Muscle of arm (tissue), 12 donors: ENCODE measurements around the gene NOMO2. TPM values are rescaled to one million over a fixed set of nuclear protein-coding genes. Genes with fewer than 3 reads are reported as not detected.
"Not testable (repeated sequence)": the region's sequence is repeated elsewhere in the genome, so short reads cannot be mapped to it uniquely, and the experiment has no call there.

Experiments used
- DNase-seq: peaks from one replicate; pipeline ENCODE4 v3.0.0-alpha.2; 2013
- polyA plus RNA-seq, 12 donors: library from polyadenylated mRNA; unstranded; fragments of 120-200 nt; gene quantifications; one replicate each; pipeline ENCODE4 v1.2.1, GENCODE V29; 2013; ENCODE audit not compliant: insufficient read length in 12 of 12

Gene NOMO2
- polyA plus RNA-seq, 12 donors: 38.5 to 71.0 (median 58.9) TPM; not detected in 1

DNA sequence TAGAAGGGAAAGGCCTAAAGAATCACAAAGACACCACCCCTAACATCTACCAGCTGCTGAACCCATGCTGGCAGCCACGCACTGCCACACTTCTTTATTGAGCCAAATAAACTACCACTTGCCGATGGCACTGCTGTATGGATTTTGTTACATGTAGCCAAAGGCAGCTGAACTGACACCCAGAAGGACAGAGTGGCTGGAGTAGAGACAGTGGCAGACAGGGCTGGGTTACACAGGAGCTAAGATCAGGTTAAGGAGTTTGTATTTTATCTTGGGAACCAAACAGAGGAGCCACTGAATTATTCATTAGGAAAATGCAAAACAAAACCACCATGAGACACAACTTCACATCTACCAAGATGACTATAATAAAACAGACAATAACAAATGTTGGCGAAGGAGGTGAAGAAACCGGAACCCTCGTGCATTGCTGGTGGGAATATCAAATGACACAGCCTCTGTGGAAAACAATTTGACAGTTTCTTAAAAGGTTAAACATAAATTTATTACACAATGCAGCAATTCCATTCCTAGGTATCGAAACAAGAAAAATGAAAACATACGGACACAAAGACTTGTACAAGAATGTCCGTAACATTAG, 35.9 kb downstream of the NOMO2 start:
- DNase-seq: not testable (repeated sequence)

DNA sequence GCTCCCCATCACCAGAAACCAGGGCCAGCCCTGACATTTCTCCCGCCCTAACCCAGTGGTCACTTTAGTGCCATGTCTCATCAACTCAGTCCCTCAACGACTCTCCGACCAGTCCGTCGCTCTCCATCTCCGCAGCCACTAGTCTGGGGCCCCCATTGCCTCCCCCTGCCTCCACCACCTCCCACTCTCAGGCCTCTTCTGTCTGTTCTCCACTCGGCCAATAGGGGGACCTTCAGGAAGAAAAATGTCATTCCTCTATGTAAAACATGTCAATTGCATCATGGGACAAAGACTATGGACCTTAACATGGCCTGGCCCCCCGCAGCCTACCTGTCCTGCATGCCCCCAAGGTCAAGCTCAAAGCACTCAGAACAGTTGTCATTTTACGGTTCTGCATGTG, 39.3 kb downstream of the NOMO2 start:
- not testable (repeated sequence) for DNase-seq

DNA sequence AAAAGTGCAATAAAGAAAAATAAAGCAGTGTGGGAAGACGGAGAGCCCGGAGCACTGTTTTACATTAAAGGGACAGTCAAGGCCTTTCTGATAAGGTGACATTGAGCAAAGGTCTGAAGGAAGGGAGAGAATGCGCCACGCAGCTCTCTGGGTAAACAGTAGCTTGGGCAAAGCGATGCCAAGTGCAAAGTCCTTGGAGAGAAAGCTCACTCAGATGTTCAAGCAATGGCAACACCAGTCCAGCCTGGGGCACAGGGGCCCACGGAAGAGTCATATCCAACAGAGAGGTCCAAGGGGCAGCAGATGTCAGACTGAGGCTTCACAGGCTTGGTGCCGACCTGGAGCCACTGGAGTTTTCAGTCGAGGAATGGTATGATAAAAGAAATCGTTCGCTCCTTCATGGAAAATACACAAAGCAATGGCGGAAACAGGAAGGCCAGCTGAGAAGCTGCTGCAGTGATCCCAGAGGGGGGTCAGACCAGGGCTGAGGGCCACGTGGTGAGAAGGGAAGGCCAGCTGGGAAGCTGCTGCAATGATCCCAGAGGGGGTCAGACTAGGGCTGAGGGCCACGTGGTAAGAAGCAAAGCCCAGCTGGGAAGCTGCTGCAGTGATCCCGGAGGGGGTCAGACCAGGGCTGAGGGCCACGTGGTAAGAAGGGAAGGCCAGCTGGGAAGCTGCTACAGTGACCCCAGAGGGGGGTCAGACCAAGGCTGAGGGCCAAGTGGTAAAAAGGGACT, 40.3 kb downstream of the NOMO2 start:
- not testable (repeated sequence) for DNase-seq

DNA sequence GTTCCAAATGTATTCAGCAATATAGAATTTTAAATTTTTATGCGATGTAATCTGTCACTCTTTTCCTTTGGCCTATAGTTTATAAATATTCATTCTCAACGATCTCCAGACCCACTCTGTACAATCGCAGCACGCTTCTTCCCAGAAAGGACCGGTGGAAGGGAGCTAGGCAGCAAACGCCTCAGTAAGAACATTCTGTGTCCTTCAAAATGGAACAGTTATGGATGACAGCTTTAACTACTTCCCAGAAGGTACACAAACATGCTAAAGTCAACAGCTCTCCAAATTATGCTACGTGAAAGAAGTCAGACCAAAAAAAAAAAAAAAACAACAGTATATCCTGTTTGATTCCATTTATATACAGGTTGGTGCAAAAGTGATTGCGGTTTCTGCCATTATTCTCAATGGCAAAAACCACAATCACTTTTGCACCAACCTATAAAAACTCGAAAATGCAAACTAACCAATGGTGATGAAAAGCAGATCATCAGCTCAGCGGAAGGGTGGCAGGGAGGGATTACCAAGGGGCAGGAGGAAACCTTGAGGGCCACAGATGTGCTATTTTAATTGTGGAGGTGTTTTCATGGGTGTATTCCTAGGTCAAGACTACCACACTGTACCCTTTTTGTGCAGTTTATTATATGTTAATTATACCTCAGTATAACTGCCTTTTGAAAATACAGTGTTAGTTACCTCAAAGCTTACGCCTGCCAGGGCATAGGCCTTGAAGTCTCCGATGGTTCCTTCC, 43.2 kb downstream of the NOMO2 start:
- not testable (repeated sequence) for DNase-seq

DNA sequence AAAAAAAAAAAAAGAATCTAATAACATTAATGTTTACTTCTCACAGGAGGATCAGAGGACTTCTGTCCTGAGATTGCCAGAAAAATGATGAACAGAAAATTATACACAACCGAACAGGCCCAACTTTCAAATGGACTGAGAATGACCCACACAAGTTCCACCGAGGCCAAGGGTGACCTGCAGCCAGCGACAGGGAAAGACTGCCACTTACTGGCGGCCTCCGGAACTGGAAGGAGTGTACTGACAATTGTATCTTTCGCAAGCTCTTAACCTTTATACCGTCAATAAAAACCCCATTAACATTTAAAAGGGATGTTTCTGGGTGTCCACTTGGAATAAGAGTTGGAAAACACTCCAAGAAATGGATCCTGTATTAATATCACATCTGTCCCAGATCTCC, 63.5 kb downstream of the NOMO2 start:
- DNase-seq: not testable (repeated sequence)

DNA sequence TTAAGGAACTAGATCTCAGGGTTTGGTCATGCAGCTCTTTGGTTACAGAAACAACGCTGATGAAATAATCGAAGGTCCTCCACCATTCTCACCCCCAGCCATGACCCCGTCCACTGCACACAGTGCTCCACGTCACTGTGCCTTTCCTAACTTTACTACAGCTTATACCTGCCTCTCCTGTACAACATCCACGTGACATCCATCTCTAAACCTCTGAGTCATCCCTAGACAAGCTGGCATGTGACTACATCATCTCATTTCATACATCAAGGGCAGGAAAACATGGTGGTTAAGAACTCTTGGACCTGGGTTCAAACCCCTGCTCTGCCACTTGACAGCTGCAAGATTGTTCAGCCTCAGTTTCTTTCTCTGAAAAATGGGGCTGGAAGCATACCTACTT, 64.9 kb downstream of the NOMO2 start:
- not testable (repeated sequence) for DNase-seq

DNA sequence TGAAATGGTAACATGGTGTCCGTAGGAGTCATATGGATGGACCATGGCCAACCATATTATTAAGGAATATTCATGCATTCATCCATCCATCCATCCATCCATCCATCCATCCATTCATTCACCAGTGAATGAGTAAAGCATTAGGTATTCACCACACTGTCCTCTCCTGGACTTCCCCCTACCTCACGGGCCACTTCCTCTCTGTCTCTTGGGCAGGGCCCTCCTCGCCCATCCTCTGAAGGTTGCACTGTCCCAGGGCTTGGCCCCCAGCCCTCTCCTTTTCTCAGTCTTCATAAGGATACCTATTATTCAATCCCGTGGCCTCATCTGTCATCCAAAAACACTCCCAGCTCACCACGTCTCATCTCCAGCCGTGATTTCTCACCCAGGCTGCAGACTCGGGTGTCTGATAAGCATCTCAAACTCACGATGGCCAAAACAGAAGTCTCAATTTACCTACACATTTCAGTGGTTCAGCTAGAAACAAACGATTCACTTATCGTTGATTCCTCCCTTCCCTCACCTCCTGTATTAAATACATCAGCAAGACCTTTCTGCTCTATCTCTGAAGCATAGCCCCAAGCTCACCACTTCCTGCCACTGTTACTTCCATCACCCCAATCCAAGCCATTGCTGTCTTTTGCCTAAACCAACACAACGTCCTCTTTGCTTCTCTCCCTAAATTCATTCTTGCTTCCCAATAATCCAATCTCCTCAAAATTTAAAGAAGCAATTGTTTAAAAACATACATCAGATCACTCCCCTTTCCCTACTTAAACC, 69.6 kb downstream of the NOMO2 start:
- DNase-seq: not testable (repeated sequence)

DNA sequence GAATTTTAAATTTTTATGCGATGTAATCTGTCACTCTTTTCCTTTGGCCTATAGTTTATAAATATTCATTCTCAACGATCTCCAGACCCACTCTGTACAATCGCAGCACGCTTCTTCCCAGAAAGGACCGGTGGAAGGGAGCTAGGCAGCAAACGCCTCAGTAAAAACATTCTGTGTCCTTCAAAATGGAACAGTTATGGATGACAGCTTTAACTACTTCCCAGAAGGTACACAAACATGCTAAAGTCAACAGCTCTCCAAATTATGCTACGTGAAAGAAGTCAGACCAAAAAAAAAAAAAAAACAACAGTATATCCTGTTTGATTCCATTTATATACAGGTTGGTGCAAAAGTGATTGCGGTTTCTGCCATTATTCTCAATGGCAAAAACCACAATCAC, 125.9 kb downstream of the NOMO2 start:
- DNase-seq: not testable (repeated sequence)

DNA sequence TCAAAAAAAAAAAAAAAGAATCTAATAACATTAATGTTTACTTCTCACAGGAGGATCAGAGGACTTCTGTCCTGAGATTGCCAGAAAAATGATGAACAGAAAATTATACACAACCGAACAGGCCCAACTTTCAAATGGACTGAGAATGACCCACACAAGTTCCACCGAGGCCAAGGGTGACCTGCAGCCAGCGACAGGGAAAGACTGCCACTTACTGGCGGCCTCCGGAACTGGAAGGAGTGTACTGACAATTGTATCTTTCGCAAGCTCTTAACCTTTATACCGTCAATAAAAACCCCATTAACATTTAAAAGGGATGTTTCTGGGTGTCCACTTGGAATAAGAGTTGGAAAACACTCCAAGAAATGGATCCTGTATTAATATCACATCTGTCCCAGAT, 146.1 kb downstream of the NOMO2 start:
- DNase-seq: not testable (repeated sequence)

DNA sequence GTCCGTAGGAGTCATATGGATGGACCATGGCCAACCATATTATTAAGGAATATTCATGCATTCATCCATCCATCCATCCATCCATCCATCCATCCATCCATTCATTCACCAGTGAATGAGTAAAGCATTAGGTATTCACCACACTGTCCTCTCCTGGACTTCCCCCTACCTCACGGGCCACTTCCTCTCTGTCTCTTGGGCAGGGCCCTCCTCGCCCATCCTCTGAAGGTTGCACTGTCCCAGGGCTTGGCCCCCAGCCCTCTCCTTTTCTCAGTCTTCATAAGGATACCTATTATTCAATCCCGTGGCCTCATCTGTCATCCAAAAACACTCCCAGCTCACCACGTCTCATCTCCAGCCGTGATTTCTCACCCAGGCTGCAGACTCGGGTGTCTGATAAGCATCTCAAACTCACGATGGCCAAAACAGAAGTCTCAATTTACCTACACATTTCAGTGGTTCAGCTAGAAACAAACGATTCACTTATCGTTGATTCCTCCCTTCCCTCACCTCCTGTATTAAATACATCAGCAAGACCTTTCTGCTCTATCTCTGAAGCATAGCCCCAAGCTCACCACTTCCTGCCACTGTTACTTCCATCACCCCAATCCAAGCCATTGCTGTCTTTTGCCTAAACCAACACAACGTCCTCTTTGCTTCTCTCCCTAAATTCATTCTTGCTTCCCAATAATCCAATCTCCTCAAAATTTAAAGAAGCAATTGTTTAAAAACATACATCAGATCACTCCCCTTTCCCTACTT, 152.2 kb downstream of the NOMO2 start:
- DNase-seq: not testable (repeated sequence)

DNA sequence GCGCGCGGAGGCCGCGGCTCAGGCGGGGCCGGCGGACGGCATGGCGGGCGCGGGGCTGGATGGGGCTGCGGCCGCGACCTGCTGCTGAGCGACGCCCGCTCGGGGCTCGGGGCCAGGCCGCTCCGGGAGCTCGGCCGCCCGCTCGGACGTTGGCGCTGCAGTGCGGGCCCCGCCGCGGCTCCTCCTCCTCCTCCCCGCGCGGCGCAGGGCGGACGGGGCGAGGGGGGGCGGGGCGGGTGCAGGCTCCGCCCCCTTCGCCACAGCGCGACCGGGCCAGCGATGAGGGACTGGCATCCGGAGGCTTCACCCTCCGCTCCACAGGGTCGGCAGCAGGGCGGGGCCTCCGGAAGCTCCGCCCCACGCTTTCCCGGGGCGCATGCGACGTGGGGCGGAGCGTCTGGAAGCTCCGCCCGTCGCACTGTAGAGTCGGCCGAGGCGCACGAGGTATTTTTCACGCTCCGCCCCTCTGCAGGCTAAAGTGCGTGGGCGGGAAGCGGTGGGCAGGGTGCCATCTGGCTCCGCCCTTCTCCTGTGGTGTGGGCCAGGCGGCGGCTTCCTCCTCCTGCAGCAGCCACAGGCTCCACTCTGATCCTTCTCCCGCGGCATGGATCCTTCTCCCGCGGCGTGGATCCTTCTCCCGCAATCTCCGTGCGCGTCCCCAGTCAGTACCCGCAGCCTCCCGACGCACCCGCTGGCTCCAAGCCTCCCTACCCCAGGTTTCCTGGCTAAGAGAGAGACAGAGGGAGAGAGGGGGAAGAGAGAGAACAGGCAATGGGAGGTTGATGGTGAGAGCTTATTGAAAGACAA, 159.8 kb downstream of the NOMO2 start:
- not testable (repeated sequence) for DNase-seq

DNA sequence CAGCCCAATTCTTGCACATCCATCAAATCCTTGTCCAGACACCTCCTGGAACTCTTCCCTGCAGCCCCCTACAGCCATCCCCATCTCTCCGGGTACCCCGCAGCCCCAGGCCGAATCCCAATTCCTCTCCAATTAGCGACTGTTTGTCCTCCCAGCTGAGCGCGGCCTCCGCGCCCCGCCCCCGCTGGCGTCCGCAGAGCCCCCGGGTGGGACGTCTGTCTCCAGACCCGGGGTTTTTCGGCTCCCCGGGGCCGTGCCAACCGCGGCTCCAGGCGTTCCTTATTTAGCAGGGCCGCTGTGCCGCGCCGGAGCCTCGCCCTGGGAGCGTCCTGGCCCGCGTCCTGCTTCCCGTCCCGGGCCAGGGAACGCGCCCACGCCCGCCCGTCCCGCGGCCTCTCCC, 160.7 kb downstream of the NOMO2 start:
- not testable (repeated sequence) for DNase-seq

DNA sequence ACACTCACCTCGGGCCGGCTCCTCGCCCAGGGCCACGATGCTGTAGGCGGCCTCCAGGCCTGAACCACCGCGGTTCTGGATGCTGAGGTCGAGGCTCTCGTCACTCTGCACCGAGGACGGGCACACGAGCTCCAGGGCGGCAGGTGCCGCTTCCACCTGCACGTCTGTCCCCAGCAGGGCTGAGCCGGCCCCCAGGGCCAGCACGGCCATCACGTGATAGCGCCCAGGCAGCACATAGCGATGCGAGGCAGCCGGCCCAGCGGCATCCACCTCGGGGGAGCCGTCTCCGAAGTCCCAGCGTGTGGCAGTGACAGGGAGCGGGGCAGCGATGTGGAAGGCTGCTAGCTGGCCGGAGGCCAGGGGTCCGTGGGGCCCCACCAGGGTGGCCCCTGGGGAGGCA, 167.5 kb downstream of the NOMO2 start:
- not testable (repeated sequence) for DNase-seq

DNA sequence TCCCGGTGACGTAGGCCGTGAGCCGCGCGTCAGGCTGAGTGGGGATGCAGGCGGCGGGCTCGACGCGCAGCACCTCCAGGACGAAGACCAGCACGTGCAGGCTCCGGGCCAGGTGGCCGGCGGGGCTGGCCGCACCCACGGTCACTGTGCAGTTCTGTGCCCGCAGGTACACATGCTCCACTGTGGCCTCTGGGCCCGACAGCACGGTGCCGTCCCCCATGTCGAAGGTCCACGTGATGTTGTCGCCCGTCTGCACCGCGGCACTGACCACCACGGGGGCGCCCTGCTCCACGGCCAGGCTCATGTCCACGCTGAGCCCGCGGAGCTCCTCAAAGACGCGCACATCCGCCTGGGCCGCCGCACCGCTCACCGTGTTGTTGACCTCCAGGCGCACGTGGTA, 174.1 kb downstream of the NOMO2 start:
- not testable (repeated sequence) for DNase-seq

DNA sequence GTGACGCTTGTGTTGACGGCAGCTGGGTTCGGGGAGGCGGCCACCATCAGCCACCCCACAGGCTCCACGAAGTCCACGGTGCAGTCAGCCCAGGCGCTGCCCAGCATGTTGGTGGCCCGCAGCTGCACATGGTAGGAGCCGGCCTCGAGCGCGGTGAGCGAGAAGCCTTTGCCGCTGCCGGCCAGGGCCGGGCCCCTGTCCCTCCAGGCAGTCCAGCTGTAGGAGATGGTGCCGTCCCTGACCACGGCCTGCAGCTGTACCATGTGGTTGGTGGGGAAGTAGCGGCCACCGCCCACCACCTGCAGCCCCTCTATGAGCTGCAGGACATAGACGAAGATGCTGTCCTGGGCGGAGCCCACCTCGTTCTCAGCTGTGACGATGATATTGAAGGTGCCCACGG, 175.4 kb downstream of the NOMO2 start:
- not testable (repeated sequence) for DNase-seq

DNA sequence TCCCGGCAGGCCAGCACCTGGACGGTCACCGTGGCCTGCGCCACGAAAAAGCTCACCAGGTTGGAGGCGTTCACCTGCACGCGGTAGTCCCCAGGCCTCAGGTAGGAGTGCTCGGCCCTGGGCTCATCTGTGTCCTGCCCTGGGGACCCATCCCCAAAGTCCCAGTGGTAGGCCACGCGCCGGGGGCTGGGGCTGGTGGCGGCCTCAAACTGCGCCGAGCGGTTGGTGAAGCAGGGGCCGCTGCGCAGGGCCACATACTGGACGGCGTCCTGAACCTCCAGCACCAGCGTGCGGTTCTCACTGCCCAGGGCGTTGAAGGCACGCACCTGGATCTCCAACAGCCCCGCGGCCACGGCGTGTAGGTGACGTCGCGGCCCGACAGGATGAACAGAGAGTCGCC, 176.6 kb downstream of the NOMO2 start:
- DNase-seq: not testable (repeated sequence)

DNA sequence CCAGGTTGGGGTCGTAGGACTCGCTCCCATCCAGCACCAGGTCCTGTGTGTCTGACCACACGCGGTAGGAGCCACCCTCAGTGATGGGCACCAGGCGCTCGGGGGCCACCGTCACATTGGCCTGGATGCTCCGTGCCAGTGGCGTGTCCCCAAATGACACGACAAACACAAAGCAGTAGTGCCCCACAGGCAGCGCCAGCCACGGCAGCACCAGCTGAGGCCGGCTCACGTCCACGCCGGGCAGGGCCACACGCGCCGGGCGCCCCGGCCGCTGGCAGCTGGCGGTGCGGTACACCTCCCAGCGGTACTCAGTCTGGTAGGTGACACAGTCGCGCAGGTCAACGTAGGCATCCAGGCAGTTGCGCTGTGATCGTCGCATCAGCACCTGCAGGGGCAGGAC, 177.0 kb downstream of the NOMO2 start:
- not testable (repeated sequence) for DNase-seq

DNA sequence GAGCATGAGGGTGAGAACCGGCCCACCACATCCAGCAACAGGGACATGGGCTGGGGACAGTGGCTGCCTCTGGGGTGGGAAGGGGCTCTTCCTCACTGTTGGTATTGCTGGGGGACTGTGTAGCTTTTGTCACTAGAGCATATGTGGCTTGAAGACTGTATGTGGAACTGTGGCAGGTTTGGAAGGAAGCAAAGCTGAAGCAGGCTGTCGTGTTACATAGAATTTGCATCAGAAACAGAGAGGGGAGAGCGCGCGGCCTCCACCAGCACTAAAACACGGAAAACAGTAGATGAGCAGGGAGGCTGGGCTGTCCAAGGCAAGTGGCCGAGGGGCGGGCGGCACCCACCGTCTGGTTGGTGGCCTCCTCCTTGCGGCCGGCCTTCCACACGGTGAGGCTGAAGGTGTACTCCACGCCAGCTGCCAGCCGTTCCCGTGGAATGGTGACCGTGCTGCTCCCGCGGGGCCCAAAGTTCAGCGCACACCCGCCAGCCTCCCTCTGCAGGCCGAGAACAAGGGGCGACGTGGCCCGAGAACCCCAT, 177.7 kb downstream of the NOMO2 start:
- DNase-seq: not testable (repeated sequence)

DNA sequence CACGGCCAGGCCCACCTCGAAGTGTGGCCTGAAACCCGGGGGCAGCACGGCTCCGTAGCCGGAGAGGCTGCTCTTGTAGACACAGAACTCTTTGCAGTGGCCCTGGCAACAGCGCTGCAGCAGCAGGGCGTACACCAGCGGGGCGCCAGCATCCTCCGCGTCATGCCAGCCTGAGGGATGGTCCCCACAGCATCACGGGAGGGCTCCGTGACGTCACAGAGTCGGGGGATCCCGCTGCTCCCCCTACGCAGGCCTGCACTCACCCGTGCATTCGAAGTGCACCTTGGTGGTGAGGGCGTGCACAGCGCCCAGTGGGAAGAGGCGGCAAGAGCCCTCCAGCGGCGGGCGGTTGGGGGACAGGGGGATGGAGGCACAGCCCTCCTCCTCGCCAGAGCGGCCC, 179.2 kb downstream of the NOMO2 start:
- not testable (repeated sequence) for DNase-seq
